Hematopoietic multipotent progenitor cell treated with erythropoietin and hydrocortisone succinate and interleukin-3 and kit ligand, for 6 days (in vitro differentiated cells): Measurements from ENCODE around the gene TRIM73.
"Not testable (repeated sequence)": the region's sequence is repeated elsewhere in the genome, so short reads cannot be mapped to it uniquely, and the experiment has no call there.

Experiments used
- DNase-seq: peaks from one replicate; pipeline ENCODE4 v3.0.0-alpha.2; 2015

TRIM73 gene

GRCh38 chr7:75415829-75416373, 20.5 kb downstream of the TRIM73 start:
- not testable (repeated sequence) for DNase-seq

DNA sequence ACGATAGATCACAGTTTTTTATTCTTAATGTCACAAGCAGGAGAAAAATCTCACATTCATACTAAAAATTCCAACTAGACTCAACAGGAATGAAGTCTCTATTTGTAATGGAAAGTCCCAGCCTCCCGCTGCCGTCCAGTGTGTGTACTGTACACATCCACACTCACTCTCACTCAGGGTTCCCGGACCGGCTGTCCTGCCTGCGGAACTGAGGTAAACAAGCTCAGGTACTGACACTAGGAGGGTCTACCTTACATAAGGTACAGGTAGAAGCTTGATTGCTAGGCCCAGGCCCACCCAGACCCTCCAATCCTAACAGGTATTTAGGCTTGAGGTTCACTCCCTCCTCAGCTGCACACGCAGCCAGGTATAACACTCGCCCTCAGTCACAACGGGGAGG, 21.4 kb downstream of the TRIM73 start:
- not testable (repeated sequence) for DNase-seq

- DNase-seq = not testable (repeated sequence)
Observed at GRCh38 chr7:75418292-75418858, 22.9 kb downstream of the TRIM73 start.

GRCh38 chr7:75419210-75419609, 23.8 kb downstream of the TRIM73 start:
- not testable (repeated sequence) for DNase-seq

DNA sequence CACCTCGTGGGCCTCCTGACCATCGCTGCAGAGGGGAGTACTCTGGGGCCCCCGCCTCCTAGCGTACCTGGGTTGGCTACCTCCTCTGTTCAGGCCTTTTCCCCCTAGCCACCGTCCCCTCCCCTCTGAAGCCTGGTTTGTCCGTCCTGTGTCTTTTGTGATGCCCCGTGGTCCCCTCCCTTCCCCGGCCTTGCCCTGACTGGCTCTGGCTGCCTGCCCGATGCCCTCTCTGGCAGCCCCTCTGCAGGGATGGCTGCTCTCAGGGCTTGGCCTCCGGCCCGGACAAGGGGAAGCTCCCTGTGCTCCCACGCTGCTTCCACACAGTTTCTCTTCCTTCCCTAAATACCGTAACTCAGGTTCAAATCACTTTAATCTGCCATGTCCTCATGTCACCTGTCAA, 24.3 kb downstream of the TRIM73 start:
- not testable (repeated sequence) for DNase-seq

- not testable (repeated sequence) for DNase-seq
Observed at GRCh38 chr7:75420152-75420551, 24.7 kb downstream of the TRIM73 start.

DNA sequence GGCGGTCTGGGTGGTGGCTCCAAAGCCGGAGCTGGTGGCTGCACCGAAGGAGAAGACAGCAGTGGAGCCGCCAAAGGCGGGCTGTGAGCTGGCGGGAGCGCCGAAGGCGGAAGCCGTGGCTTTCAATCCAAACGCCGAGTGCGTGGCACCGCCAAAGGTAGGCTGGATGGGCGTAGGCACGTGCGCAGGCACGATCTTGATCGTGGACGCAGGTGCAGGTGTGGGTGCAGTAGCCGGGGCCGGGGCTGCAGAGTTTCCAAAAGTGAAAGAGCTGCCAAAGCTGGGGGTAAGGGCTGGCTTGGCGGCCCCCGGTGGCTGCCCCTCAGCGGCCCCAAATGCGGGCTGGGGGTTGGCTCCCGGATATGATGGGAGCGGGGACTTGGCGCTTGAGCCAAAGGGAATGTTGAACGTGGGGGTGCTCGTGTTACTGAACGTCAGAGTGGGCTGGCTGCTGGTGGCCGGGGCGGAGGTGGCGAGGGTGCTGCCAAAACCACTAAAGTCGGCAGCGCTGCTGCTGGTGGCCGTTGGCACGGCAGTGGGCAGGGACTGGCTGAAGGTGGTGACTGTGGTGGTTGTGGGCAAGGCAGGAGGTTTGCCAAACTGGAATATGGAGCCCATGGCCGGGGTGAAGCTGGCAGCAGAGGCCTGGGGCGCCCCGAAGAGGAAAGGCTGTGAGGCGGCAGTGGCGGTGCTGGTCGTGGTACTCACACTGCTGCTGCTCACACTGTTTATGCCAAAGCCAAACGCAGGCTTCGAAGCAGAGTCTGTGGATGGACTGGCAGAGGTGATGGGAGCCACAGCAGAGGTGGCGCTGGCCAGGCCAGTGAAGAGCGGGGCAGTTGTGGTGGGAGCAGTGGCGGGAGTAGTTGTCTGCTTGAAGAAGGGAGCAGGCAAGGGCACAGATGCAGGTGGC, 26.6 kb downstream of the TRIM73 start:
- not testable (repeated sequence) for DNase-seq

DNA sequence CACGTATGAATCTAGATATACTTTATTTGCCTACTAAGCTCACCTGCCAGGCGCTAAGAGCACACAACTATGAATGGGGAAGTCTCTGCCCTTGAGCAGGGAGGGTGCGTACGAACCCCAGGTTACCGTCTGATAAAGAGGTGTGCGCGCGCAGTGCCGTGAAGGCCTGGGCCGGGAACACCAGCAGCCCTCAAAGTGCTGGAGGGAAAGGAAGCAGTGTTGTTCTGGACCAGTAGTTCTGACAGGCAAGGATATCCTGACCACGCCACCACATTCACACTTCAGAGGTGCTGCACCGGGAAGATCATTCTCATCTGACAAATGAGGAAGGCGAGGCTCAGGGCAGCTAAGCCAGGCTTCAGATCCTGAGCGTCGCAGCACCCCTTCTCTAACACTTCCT, 28.1 kb downstream of the TRIM73 start:
- not testable (repeated sequence) for DNase-seq

GRCh38 chr7:75439000-75439399, 43.6 kb downstream of the TRIM73 start:
- not testable (repeated sequence) for DNase-seq

DNA sequence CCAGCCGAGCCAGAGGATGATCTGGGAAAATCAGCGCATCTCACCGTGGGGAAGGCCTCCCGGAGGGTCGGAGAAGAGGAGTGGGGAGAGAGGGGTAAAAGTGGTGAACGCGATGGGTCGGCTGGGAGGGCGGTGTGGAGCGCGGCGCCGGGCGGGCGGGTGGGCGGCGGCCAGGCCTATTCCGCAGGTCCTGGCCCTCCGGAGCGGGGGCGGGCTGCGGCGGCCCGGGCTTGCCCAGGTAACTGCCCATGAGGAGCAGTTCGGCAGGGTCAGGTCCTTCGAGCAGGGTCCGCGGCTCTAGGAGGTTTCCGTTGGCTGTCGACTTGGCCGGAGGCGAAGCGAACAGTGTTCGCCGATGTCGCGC, 46.7 kb downstream of the TRIM73 start:
- not testable (repeated sequence) for DNase-seq

- DNase-seq = not testable (repeated sequence)
Observed at GRCh38 chr7:75442465-75443111, 47.2 kb downstream of the TRIM73 start.

- DNase-seq = not testable (repeated sequence)
Observed at GRCh38 chr7:75449946-75450345, 54.5 kb downstream of the TRIM73 start.

DNA sequence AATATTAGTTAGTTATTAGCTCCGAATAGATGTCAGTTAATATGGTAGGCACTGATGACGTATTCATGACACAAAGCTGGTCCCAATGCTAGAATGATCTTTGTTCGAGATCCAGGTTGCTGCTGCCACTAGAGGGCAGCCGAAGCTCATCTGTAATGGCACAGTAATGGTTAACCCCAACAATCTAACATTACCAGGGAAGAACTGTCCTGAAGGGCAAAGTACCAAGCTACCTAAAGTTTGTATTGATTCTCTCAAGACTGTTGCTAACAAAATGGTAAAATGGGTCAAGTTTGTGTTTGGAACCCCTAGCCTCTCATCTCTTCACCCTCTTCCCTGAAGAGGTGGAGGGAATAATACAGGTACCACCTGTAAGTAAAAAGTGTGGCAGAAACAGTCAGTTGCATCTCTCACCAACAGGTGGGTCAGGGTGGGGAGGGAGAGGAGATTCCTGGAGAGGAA, 57.1 kb downstream of the TRIM73 start:
- DNase-seq = not testable (repeated sequence)
